Smooth muscle cell (in vitro differentiated cells): ENCODE data around the gene VEZT. TPM values are rescaled to one million over a fixed set of nuclear protein-coding genes. Genes with fewer than 3 reads are reported as not detected.

Experiments used
- DNase-seq: peaks from one replicate; lab custom pipeline; 2025; ENCODE audit not compliant: unreplicated experiment; lab: John Stamatoyannopoulos, UW
- H2AFZ ChIP-seq: fragments of 200-600 bp; sonication (generic); 2 replicates; pipeline ENCODE4 v1.6.0; 2016; ENCODE audit warnings: antibody characterized with exemption, low read depth, mild to moderate bottlenecking
- H3F3A ChIP-seq: fragments of 200-600 bp; sonication (generic); 2 replicates; pipeline ENCODE4 v1.6.0; 2017; ENCODE audit warnings: antibody characterized with exemption, low read depth
- H3K27ac ChIP-seq: fragments of 200-600 bp; sonication (generic); 2 replicates; pipeline ENCODE4 v1.5.1; 2016; ENCODE audit warnings: low read depth, mild to moderate bottlenecking
- H3K27me3 ChIP-seq: fragments of 200-600 bp; sonication (generic); 2 replicates; pipeline ENCODE4 v1.6.1; 2016; ENCODE audit warnings: low read depth, mild to moderate bottlenecking
- H3K36me3 ChIP-seq: fragments of 200-600 bp; sonication (generic); 2 replicates; pipeline ENCODE4 v1.5.1; 2016; ENCODE audit warnings: low read depth
- H3K4me1 ChIP-seq: fragments of 200-600 bp; sonication (generic); 2 replicates; pipeline ENCODE4 v1.5.1; 2016; ENCODE audit warnings: low read depth
- H3K4me2 ChIP-seq: fragments of 200-600 bp; sonication (generic); 2 replicates; pipeline ENCODE4 v1.6.0; 2016; ENCODE audit warnings: mild to moderate bottlenecking
- H3K4me3 ChIP-seq: fragments of 200-600 bp; sonication (generic); 2 replicates; pipeline ENCODE4 v1.5.1; 2016; ENCODE audit warnings: mild to moderate bottlenecking
- H3K79me2 ChIP-seq: fragments of 200-600 bp; sonication (generic); 2 replicates; pipeline ENCODE4 v1.6.0; 2016; ENCODE audit warnings: low read depth, mild to moderate bottlenecking
- H3K9ac ChIP-seq: fragments of 200-600 bp; sonication (generic); 2 replicates; pipeline ENCODE4 v1.6.0; 2016; ENCODE audit warnings: low read depth
- H3K9me3 ChIP-seq: fragments of 200-600 bp; sonication (generic); replicated peaks from 2 replicates; pipeline ENCODE4 v1.5.1; 2016; ENCODE audit warnings: low read depth
- H4K20me1 ChIP-seq: fragments of 200-600 bp; sonication (generic); 2 replicates; pipeline ENCODE4 v1.6.0; 2016; ENCODE audit warnings: low read depth
- CTCF ChIP-seq: fragments of 200-600 bp; sonication (generic); IDR thresholded peaks from 2 replicates; pipeline ENCODE4 v1.5.1; 2017; ENCODE audit warnings: borderline replicate concordance, mild to moderate bottlenecking, antibody characterized with exemption; ENCODE audit not compliant: insufficient read depth, poor library complexity, severe bottlenecking
- WGBS: methylation state at CpG from one replicate; pipeline ENCODE4 v1.1.7; 2016; ENCODE audit warnings: low lambda C conversion rate; 5-methylcytosine and 5-hydroxymethylcytosine counted together
- polyA plus RNA-seq: library from polyadenylated mRNA; unstranded; fragments of >200 nt; fragmentation: Nextera tagmentation; extraction: Ambion mirVana; gene quantifications from 2 replicates; pipeline ENCODE4 v1.2.1, GENCODE V29; 2016
- total RNA-seq: library from RNA; depleted of rRNA; stranded (reverse); fragments of >200 nt; gene quantifications from 2 replicates; pipeline ENCODE4 v1.2.3, GENCODE V29; 2014

The VEZT gene
- total and polyA plus RNA-seq, 2 experiments from 2014 or later = 21.2 to 65.2 TPM

GRCh38 chr12:95248604-95249360, 31.2 kb downstream of the VEZT start:
- TF ChIP-seq CTCF = no peak
- Histone ChIP-seq H3K4me2 (peak overlapping the region; percentile 22), H3K79me2 (peaks cover 70% of the 10 kb centered on the region), H3F3A (peaks cover 6% of the 10 kb centered on the region), H3K27ac (no peak overlapping the region), H3K36me3 (no peaks in the 10 kb centered on the region), H3K27me3 (no peaks in the 10 kb centered on the region), H3K9me3 (no peaks in the 10 kb centered on the region), H3K4me1 (peaks cover 6% of the 10 kb centered on the region), H3K4me3 (no peak overlapping the region), H3K9ac (no peak overlapping the region), H4K20me1 (peaks cover 62% of the 10 kb centered on the region), H2AFZ (no peak overlapping the region)
- WGBS = 68% methylated on average over 8 of the region's 8 CpGs
- no peak for DNase-seq

- peaks cover 20% of the 10 kb centered on the region for H4K20me1 ChIP-seq
- no peak for TF ChIP-seq CTCF
- no peaks in the 10 kb centered on the region for H3K27me3 ChIP-seq
- H3K4me1 ChIP-seq = peaks cover 6% of the 10 kb centered on the region
- H3K4me3 ChIP-seq = no peak overlapping the region
- no peaks in the 10 kb centered on the region for H3K9me3 ChIP-seq
- peaks cover 6% of the 10 kb centered on the region for H3K36me3 ChIP-seq
- H2AFZ ChIP-seq = no peak overlapping the region
- H3K4me2 ChIP-seq = no peak overlapping the region
- H3K27ac ChIP-seq = no peak overlapping the region
- no peaks in the 10 kb centered on the region for H3F3A ChIP-seq
- no peak overlapping the region for H3K9ac ChIP-seq
- peaks cover 34% of the 10 kb centered on the region for H3K79me2 ChIP-seq
- no peak for DNase-seq
Measured at GRCh38 chr12:95253386-95253785, 35.8 kb downstream of the VEZT start.

GRCh38 chr12:95257541-95257940, 39.9 kb downstream of the VEZT start:
- Histone ChIP-seq H3K79me2 (no peaks in the 10 kb centered on the region), H3K27me3 (no peaks in the 10 kb centered on the region), H3K9me3 (no peaks in the 10 kb centered on the region), H3K9ac (no peak overlapping the region), H3K27ac (peak overlapping the region; percentile 44), H3K4me1 (no peaks in the 10 kb centered on the region), H3K4me2 (no peak overlapping the region), H3F3A (no peaks in the 10 kb centered on the region), H2AFZ (no peak overlapping the region), H3K4me3 (no peak overlapping the region), H3K36me3 (peaks cover 6% of the 10 kb centered on the region), H4K20me1 (peaks cover 4% of the 10 kb centered on the region)
- DNase-seq = no peak
- WGBS = 78% methylated on average over 3 of the region's 3 CpGs
- no peak for TF ChIP-seq CTCF

GRCh38 chr12:95258151-95258550, 40.5 kb downstream of the VEZT start:
- no peak overlapping the region for H3K9ac ChIP-seq

More at GRCh38 chr12:95258151-95258550, 40.5 kb downstream of the VEZT start:
- H3K27me3 ChIP-seq = no peaks in the 10 kb centered on the region
- H3K9me3 ChIP-seq = no peaks in the 10 kb centered on the region
- no peak overlapping the region for H3K4me3 ChIP-seq
- H3K4me2 ChIP-seq = no peak overlapping the region
- 96% methylated on average over 2 of the region's 2 CpGs for WGBS
- no peaks in the 10 kb centered on the region for H3K4me1 ChIP-seq
- no peaks in the 10 kb centered on the region for H3F3A ChIP-seq
- peaks cover 10% of the 10 kb centered on the region for H3K36me3 ChIP-seq
- H3K79me2 ChIP-seq = no peaks in the 10 kb centered on the region
- no peak overlapping the region for H2AFZ ChIP-seq
- peaks cover 4% of the 10 kb centered on the region for H4K20me1 ChIP-seq
- H3K27ac ChIP-seq = peak overlapping the region; percentile 44
- no peak for DNase-seq
- TF ChIP-seq CTCF = no peak
